Gastrocnemius medialis (tissue), 4 donors: Measurements from ENCODE around the gene PAQR5. TPM values are rescaled to one million over a fixed set of nuclear protein-coding genes. Genes with fewer than 3 reads are reported as not detected.

ENCODE experiments used
- ATAC-seq, 2 donors: fragments of 150-250 bp; one replicate each; pipeline ENCODE4 v1.9.1; 2016
- DNase-seq, 2 donors: peaks; one replicate each; pipeline ENCODE4 v3.0.0-alpha.2; 2019
- H3K27ac ChIP-seq, 4 donors: fragments of 200-600 bp; sonication (generic); 1 replicate in 1 of 4; 2 replicates in 3 of 4; pipeline ENCODE4 v1.5.1; 2016 to 2018; ENCODE audit warnings: mild to moderate bottlenecking in 2 of 4, moderate library complexity in 1 of 4
- H3K27me3 ChIP-seq, 3 donors: fragments of 200-600 bp; sonication (generic) in 2 of 3; 1 replicate in 1 of 3; 2 replicates in 2 of 3; pipeline versions ENCODE4 v1.5.1 to v1.6.0; 2016 to 2019; ENCODE audit warnings: mild to moderate bottlenecking in 1 of 3, moderate library complexity in 1 of 3
- H3K36me3 ChIP-seq, 2 donors: fragments of 200-600 bp; sonication (generic) in 1 of 2; one replicate each; pipeline ENCODE4 v1.5.1; 2017 to 2018
- H3K4me1 ChIP-seq, 2 donors: fragments of 200-600 bp; sonication (generic) in 1 of 2; one replicate each; pipeline ENCODE4 v1.5.1; 2016 to 2017; ENCODE audit warnings: mild to moderate bottlenecking in 2 of 2
- H3K4me3 ChIP-seq, 4 donors: fragments of 200-600 bp; sonication (generic) in 3 of 4; 1 replicate in 1 of 4; 2 replicates in 3 of 4; pipeline ENCODE4 v1.5.1; 2016 to 2019; ENCODE audit warnings: mild to moderate bottlenecking in 2 of 4
- H3K9me3 ChIP-seq, 3 donors: fragments of 200-600 bp; sonication (generic) in 2 of 3; 1 replicate in 1 of 3; 2 replicates in 2 of 3; pipeline ENCODE4 v1.5.1; 2016 to 2019
- POLR2A ChIP-seq, 2 donors: fragments of 450-650 bp; IDR thresholded peaks; one replicate each; pipeline ENCODE4 v1.6.1; 2017; ENCODE audit warnings: antibody characterized with exemption in 2 of 2, mild to moderate bottlenecking in 2 of 2, moderate library complexity in 2 of 2
- in situ Hi-C, 4 donors: fragments of 200-750 bp; cut with MboI; loops; one replicate each; pipeline versions ENCODE4 v1.15.0 to v1.8.0; 2017; ENCODE audit warnings: low sequenced_read_pairs in 4 of 4
- intact Hi-C: fragments of 100-400 bp; cut with DNase I; formaldehyde crosslinking; loops from one replicate; pipeline ENCODE4 v1.15.1; 2023; ENCODE audit warnings: low total_unique reads
- total RNA-seq, 4 donors: library from RNA; depleted of rRNA; stranded (reverse); fragments of >200 nt; gene quantifications; one replicate each; pipeline versions ENCODE4 v1.1.0 to v1.2.3, GENCODE V29; 2016
- TF ChIP-seq, protein P1 (sequence below), 5 experiments: fragments of 450-650 bp in 3 of 5; fragments of 200-600 bp in 2 of 5; sonication (generic) in 2 of 5; IDR thresholded peaks in 4 of 5; conservative IDR thresholded peaks in 1 of 5; 1 replicate in 4 of 5; 2 replicates in 1 of 5; pipeline ENCODE4 v1.5.1; 2016 to 2019; ENCODE audit warnings: antibody characterized with exemption in 5 of 5, mild to moderate bottlenecking in 3 of 5, moderate library complexity in 3 of 5

The PAQR5 gene
- total RNA-seq, 4 donors from 2014 or later: 0.07 to 0.10 (median 0.10) TPM; not detected in 1

DNA sequence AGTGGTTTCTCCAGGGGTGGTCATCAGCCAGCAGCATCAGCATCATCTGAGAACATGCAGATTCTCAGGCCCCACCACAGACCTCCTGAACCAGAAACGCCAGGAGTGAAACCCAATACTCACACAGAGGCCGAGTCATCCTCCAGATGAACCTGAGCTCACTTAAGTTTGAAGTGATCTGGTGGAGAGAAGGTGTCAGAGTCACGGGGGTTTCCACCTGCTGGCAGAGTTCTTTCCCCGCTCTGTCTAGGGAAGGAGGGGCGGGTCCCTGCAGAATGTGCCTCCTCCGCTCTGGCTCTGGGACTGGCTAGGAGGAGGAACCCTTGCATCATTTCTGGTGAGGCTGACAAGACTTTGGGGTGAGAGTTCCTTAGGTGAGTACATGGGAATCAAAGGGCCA is 102.1 kb downstream of the PAQR5 start:
- no peak overlapping the region for H3K4me3 ChIP-seq
- DNase-seq: no peak
- no peak for ATAC-seq
- TF ChIP-seq POLR2A (IDR thresholded peaks at IDR 0.05): no peak
- TF ChIP-seq, protein P1, sequence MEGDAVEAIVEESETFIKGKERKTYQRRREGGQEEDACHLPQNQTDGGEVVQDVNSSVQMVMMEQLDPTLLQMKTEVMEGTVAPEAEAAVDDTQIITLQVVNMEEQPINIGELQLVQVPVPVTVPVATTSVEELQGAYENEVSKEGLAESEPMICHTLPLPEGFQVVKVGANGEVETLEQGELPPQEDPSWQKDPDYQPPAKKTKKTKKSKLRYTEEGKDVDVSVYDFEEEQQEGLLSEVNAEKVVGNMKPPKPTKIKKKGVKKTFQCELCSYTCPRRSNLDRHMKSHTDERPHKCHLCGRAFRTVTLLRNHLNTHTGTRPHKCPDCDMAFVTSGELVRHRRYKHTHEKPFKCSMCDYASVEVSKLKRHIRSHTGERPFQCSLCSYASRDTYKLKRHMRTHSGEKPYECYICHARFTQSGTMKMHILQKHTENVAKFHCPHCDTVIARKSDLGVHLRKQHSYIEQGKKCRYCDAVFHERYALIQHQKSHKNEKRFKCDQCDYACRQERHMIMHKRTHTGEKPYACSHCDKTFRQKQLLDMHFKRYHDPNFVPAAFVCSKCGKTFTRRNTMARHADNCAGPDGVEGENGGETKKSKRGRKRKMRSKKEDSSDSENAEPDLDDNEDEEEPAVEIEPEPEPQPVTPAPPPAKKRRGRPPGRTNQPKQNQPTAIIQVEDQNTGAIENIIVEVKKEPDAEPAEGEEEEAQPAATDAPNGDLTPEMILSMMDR (IDR thresholded peaks at IDR 0.05 in 4 of 5, conservative IDR thresholded peaks at IDR 0.05 in 1 of 5): no peak
- intact Hi-C loops (no loop called here), in situ Hi-C loops (loop anchor here in 3 of 4 donors (5.0 to 10.0 kb wide), 3 partner anchors 334 to 339 kb away; no protein-coding TSS in a partner anchor)
- H3K36me3 ChIP-seq: no peaks in the 10 kb centered on the region
- H3K9me3 ChIP-seq: no peaks in the 10 kb centered on the region
- no peaks in the 10 kb centered on the region for H3K4me1 ChIP-seq
- no peaks in the 10 kb centered on the region for H3K27me3 ChIP-seq
- H3K27ac ChIP-seq: no peak overlapping the region

DNA sequence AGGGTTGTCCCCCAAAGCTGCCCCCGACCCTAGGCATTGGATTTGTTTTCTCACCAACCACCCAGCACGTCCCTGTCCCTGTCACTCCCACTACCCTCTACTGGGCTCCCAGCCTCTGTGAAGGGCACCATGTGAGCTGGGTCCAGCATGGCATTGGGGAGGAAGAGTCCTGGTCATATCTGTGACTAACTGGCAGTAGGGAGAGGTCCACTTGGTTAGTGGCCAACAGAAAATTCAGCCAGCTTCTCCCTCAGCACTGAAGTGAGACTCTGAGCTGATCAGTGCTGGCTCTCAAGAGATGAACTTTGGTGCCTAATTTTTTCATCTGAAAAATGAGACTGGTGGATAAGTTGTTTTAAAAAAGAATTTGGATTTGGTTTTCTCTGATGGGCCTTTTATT is 104.1 kb downstream of the PAQR5 start:
- H3K27me3 ChIP-seq: no peaks in the 10 kb centered on the region
- ATAC-seq (no peak), DNase-seq (no peak)
- H3K9me3 ChIP-seq: no peaks in the 10 kb centered on the region
- H3K4me1 ChIP-seq: no peaks in the 10 kb centered on the region
- TF ChIP-seq POLR2A (IDR thresholded peaks at IDR 0.05): no peak
- TF ChIP-seq, protein P1 (IDR thresholded peaks at IDR 0.05 in 4 of 5, conservative IDR thresholded peaks at IDR 0.05 in 1 of 5): no peak
- H3K27ac ChIP-seq: no peak overlapping the region
- no peak overlapping the region for H3K4me3 ChIP-seq
- intact Hi-C loops: no loop called here
- no peaks in the 10 kb centered on the region for H3K36me3 ChIP-seq
- in situ Hi-C loops: loop anchor here in 3 of 4 donors (5.0 to 10.0 kb wide), 3 partner anchors 336 to 341 kb away; no protein-coding TSS in a partner anchor

GRCh38 chr15:69403594-69403993 is 104.9 kb downstream of the PAQR5 start:
- Histone ChIP-seq H3K27ac (no peak overlapping the region), H3K27me3 (no peaks in the 10 kb centered on the region), H3K4me3 (no peak overlapping the region), H3K4me1 (no peaks in the 10 kb centered on the region), H3K36me3 (no peaks in the 10 kb centered on the region), H3K9me3 (no peaks in the 10 kb centered on the region)
- TF ChIP-seq, protein P1 (IDR thresholded peaks at IDR 0.05 in 4 of 5, conservative IDR thresholded peaks at IDR 0.05 in 1 of 5): no peak
- TF ChIP-seq POLR2A (IDR thresholded peaks at IDR 0.05): no peak
- intact Hi-C loops (no loop called here), in situ Hi-C loops (loop anchor here in 3 of 4 donors (5.0 to 10.0 kb wide), 3 partner anchors 336 to 341 kb away; no protein-coding TSS in a partner anchor)
- ATAC-seq: peak; percentile 72 to 73
- no peak for DNase-seq

- no peak for TF ChIP-seq POLR2A (IDR thresholded peaks at IDR 0.05)
- TF ChIP-seq, protein P1 (IDR thresholded peaks at IDR 0.05 in 4 of 5, conservative IDR thresholded peaks at IDR 0.05 in 1 of 5): no peak
- no peaks in the 10 kb centered on the region for H3K36me3 ChIP-seq
- intact Hi-C loops (no loop called here), in situ Hi-C loops (loop anchor here in 1 of 4 donors (10.0 kb wide), 1 partner anchor 340 kb away; no protein-coding TSS in a partner anchor)
- no peaks in the 10 kb centered on the region for H3K27me3 ChIP-seq
- no peaks in the 10 kb centered on the region for H3K4me1 ChIP-seq
- ATAC-seq (no peak), DNase-seq (no peak)
- no peak overlapping the region for H3K4me3 ChIP-seq
- H3K27ac ChIP-seq: no peak overlapping the region
- H3K9me3 ChIP-seq: no peaks in the 10 kb centered on the region
Measured at GRCh38 chr15:69405110-69405509, 106.4 kb downstream of the PAQR5 start.
